MM.1S (cell line): ENCODE results near the gene ANAPC16.

Source experiments
- CTCF ChIP-seq: fragments of 300-600 bp; sonication (generic); IDR thresholded peaks from 2 replicates; pipeline ENCODE4 v1.5.1; 2016; ENCODE audit warnings: antibody characterized with exemption, low read length, mixed read lengths
- EZH2 ChIP-seq: fragments of 300-600 bp; sonication (generic); optimal IDR thresholded peaks from 2 replicates; pipeline ENCODE3; 2017; ENCODE audit warnings: low read depth, mild to moderate bottlenecking, antibody characterized with exemption, low read length, mixed read lengths

- TF ChIP-seq CTCF (no peak), EZH2 (no peak)
Measured at GRCh38 chr10:72260239-72260975, 44.6 kb downstream of the ANAPC16 start.
